T-helper 2 cell treated with Interferon-gamma antibody and Interleukin-4, amounts not matched to agents 5 μg/mL and 100 μg/mL, for 36 hours (primary cell): ENCODE results near the gene EGFR.

ENCODE experiments used
- DNase-seq: peaks from one replicate; pipeline ENCODE4 v3.0.0; 2021; ENCODE audit warnings: low spot score
- H3K27ac Mint-ChIP-seq: one replicate; pipeline ENCODE4 v1.8.0; 2021; ENCODE audit warnings: mild to moderate bottlenecking, mixed read lengths
- H3K27me3 Mint-ChIP-seq: one replicate; pipeline ENCODE4 v1.8.0; 2021; ENCODE audit warnings: low read depth, mixed read lengths
- H3K36me3 Mint-ChIP-seq: one replicate; pipeline ENCODE4 v1.8.0; 2021; ENCODE audit warnings: low read depth, mixed read lengths
- H3K4me1 Mint-ChIP-seq: one replicate; pipeline ENCODE4 v1.8.0; 2021; ENCODE audit warnings: low read depth, mixed read lengths
- H3K4me3 Mint-ChIP-seq: one replicate; pipeline ENCODE4 v1.8.0; 2022; ENCODE audit warnings: mild to moderate bottlenecking, moderate library complexity, mixed read lengths
- H3K9me3 Mint-ChIP-seq: one replicate; pipeline ENCODE4 v1.8.0; 2021; ENCODE audit warnings: mixed read lengths

The EGFR gene

GRCh38 chr7:55127135-55127551, 108.3 kb downstream of the EGFR start:
- Mint-ChIP-seq H3K9me3 (no peaks in the 10 kb centered on the region), H3K27me3 (peaks cover 9% of the 10 kb centered on the region), H3K4me3 (no peak overlapping the region), H3K27ac (no peak overlapping the region), H3K4me1 (no peaks in the 10 kb centered on the region), H3K36me3 (no peaks in the 10 kb centered on the region)
- no peak for DNase-seq

- DNase-seq, result no peak
- no peaks in the 10 kb centered on the region for H3K4me1 Mint-ChIP-seq
Observed at GRCh38 chr7:55127622-55128081, 108.8 kb downstream of the EGFR start.

GRCh38 chr7:55128693-55129394, 110.0 kb downstream of the EGFR start:
- no peak overlapping the region for H3K4me3 Mint-ChIP-seq
- H3K4me1 Mint-ChIP-seq, result no peaks in the 10 kb centered on the region
- no peak overlapping the region for H3K27ac Mint-ChIP-seq
- no peak for DNase-seq
- no peaks in the 10 kb centered on the region for H3K36me3 Mint-ChIP-seq
- H3K27me3 Mint-ChIP-seq, result no peaks in the 10 kb centered on the region
- H3K9me3 Mint-ChIP-seq, result no peaks in the 10 kb centered on the region

More at GRCh38 chr7:55127622-55128081, 108.8 kb downstream of the EGFR start:
- Mint-ChIP-seq H3K36me3 (no peaks in the 10 kb centered on the region), H3K4me3 (no peak overlapping the region), H3K27ac (no peak overlapping the region), H3K9me3 (no peaks in the 10 kb centered on the region), H3K27me3 (peaks cover 7% of the 10 kb centered on the region)

GRCh38 chr7:55129541-55130394, 111.0 kb downstream of the EGFR start:
- no peak for DNase-seq
- Mint-ChIP-seq H3K4me1 (peaks cover 2% of the 10 kb centered on the region), H3K9me3 (no peaks in the 10 kb centered on the region), H3K27ac (no peak overlapping the region), H3K36me3 (no peaks in the 10 kb centered on the region), H3K27me3 (no peaks in the 10 kb centered on the region), H3K4me3 (no peak overlapping the region)

- Mint-ChIP-seq H3K4me1 (peaks cover 4% of the 10 kb centered on the region), H3K9me3 (no peaks in the 10 kb centered on the region), H3K36me3 (no peaks in the 10 kb centered on the region), H3K4me3 (no peak overlapping the region), H3K27me3 (no peaks in the 10 kb centered on the region), H3K27ac (no peak overlapping the region)
- no peak for DNase-seq
Observed at GRCh38 chr7:55130395-55131141, 111.8 kb downstream of the EGFR start.

- Mint-ChIP-seq H3K27me3 (no peaks in the 10 kb centered on the region), H3K9me3 (no peaks in the 10 kb centered on the region), H3K27ac (no peak overlapping the region), H3K36me3 (no peaks in the 10 kb centered on the region), H3K4me3 (no peak overlapping the region), H3K4me1 (peaks cover 4% of the 10 kb centered on the region)
- no peak for DNase-seq
Observed at GRCh38 chr7:55131142-55131929, 112.5 kb downstream of the EGFR start.

- Mint-ChIP-seq H3K4me3 (no peak overlapping the region), H3K27me3 (peaks cover 4% of the 10 kb centered on the region), H3K27ac (no peak overlapping the region), H3K4me1 (peaks cover 4% of the 10 kb centered on the region), H3K36me3 (no peaks in the 10 kb centered on the region), H3K9me3 (no peaks in the 10 kb centered on the region)
- no peak for DNase-seq
Observed at GRCh38 chr7:55132550-55132889, 113.7 kb downstream of the EGFR start.

GRCh38 chr7:55132890-55133551, 114.2 kb downstream of the EGFR start:
- Mint-ChIP-seq H3K9me3 (no peaks in the 10 kb centered on the region), H3K4me3 (no peak overlapping the region), H3K27ac (no peak overlapping the region), H3K27me3 (peaks cover 4% of the 10 kb centered on the region), H3K4me1 (peaks cover 4% of the 10 kb centered on the region), H3K36me3 (no peaks in the 10 kb centered on the region)
- DNase-seq, result peak; percentile 45

GRCh38 chr7:55133630-55134358, 115.0 kb downstream of the EGFR start:
- no peak overlapping the region for H3K27ac Mint-ChIP-seq
- no peaks in the 10 kb centered on the region for H3K36me3 Mint-ChIP-seq
- peaks cover 4% of the 10 kb centered on the region for H3K9me3 Mint-ChIP-seq
- DNase-seq, result no peak
- no peak overlapping the region for H3K4me3 Mint-ChIP-seq
- H3K4me1 Mint-ChIP-seq, result peaks cover 4% of the 10 kb centered on the region
- peaks cover 4% of the 10 kb centered on the region for H3K27me3 Mint-ChIP-seq

- Mint-ChIP-seq H3K9me3 (peaks cover 8% of the 10 kb centered on the region), H3K4me1 (peaks cover 4% of the 10 kb centered on the region), H3K36me3 (no peaks in the 10 kb centered on the region), H3K27me3 (peaks cover 4% of the 10 kb centered on the region), H3K4me3 (no peak overlapping the region), H3K27ac (no peak overlapping the region)
- no peak for DNase-seq
Observed at GRCh38 chr7:55134359-55134725, 115.5 kb downstream of the EGFR start.

GRCh38 chr7:55134786-55135185, 116.0 kb downstream of the EGFR start:
- H3K36me3 Mint-ChIP-seq, result no peaks in the 10 kb centered on the region
- peaks cover 8% of the 10 kb centered on the region for H3K9me3 Mint-ChIP-seq
- H3K4me3 Mint-ChIP-seq, result no peak overlapping the region
- peaks cover 4% of the 10 kb centered on the region for H3K27me3 Mint-ChIP-seq
- H3K27ac Mint-ChIP-seq, result no peak overlapping the region
- peaks cover 4% of the 10 kb centered on the region for H3K4me1 Mint-ChIP-seq
- no peak for DNase-seq

- Mint-ChIP-seq H3K36me3 (no peaks in the 10 kb centered on the region), H3K9me3 (peaks cover 8% of the 10 kb centered on the region)
- no peak for DNase-seq
Observed at GRCh38 chr7:55135462-55135861, 116.6 kb downstream of the EGFR start.

More at GRCh38 chr7:55135462-55135861, 116.6 kb downstream of the EGFR start:
- H3K4me3 Mint-ChIP-seq, result no peak overlapping the region
- H3K4me1 Mint-ChIP-seq, result peaks cover 5% of the 10 kb centered on the region
- H3K27me3 Mint-ChIP-seq, result peaks cover 4% of the 10 kb centered on the region
- no peak overlapping the region for H3K27ac Mint-ChIP-seq
